Breast epithelium (tissue), 3 donors: ENCODE measurements around the gene SIK2.

ENCODE experiments used
- CTCF ChIP-seq, 3 donors: fragments of 450-650 bp; IDR thresholded peaks; one replicate each; pipeline ENCODE4 v1.5.1; 2016 to 2017; ENCODE audit warnings: antibody characterized with exemption in 3 of 3, mild to moderate bottlenecking in 3 of 3, moderate library complexity in 3 of 3
- POLR2AphosphoS5 ChIP-seq, 3 donors: sonication (generic); formaldehyde crosslinking; IDR thresholded peaks; one replicate each; pipeline ENCODE4 v1.6.1; 2017; ENCODE audit warnings: antibody characterized with exemption in 3 of 3

- TF ChIP-seq CTCF (IDR thresholded peaks at IDR 0.05) = no peak
- TF ChIP-seq POLR2AphosphoS5 (IDR thresholded peaks at IDR 0.05) = no peak
Measured at GRCh38 chr11:111720801-111721494, 118.7 kb downstream of the SIK2 start.
